Activated naive CD8-positive, alpha-beta T cell treated with anti-CD3 and anti-CD28 coated beads, Interleukin-2, amount 50 U/mL, for 16 hours (primary cell): ENCODE measurements around the gene TRAK1.

Experiments used
- DNase-seq: peaks from one replicate; pipeline ENCODE4 v3.0.0-alpha.2; 2020; ENCODE audit warnings: low read depth, low spot score

Gene TRAK1

DNA sequence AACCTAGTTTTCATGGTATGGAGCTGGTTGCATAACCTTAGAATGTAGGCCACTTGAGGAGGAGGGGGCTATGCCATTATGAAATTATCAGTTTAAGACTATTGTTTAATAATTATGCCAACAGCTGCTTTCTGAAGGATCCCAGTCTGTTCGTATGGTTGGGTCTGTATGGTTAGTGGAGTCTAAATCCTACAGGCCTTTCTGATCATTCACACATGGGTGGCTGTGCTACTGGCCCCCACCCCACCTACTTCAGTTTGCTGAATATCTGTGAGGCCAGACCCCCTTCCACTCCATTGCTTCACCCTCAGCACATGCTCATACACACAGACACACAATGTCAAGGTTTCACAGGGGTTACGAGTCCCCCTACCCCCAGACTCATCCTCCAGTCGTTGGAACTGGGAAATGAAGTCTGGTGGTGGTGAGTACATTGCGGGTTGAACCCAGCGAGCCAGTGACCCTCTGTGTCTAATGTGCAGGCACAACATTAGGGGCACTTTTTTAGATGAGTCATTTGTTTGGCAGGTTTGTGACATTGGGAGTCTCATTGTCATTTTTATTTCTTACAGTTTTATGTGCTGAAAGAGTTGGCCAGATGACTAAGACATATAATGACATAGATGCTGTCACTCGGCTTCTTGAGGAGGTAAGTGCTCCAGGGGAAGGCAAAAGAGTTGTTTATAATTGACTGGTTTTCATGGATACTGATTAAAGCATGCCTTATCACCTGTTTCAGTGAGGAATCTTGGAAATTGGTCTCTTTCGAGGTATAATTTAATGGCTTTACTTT, 85.3 kb downstream of the TRAK1 start:
- DNase-seq: no peak

DNA sequence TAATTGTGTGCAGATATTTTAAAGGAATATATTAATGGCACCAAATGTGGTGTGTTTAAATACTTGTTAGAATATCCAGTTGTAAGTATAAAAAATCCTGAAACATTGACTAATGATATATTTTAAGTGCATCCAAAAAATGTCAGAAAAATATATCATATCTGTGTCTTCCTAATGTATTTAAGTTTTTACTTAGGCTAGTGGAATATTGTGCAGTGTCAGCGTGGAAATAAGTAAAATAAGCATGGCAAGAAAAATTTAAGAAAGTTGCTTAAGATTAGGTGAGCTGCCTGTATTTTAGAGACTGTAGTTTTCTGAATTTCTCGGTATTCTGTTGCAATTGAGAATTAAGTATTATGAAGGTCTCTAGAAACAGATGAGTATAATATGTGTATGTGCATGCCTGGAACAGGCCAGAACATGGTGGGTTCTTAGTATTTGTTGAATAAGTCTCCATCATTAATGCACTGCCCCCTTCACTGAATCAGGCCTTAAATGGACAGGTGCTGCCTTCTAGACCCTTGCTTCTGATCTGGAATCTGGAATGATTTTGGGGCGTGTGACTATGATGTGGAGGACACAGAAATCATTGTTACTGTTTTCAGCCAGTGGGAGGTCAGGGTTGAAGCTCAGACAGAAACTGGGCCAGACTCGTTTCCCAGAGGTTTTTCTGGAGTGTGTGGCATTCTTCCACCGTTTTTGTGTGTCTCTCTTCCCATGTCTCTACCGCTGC, 86.1 kb downstream of the TRAK1 start:
- no peak for DNase-seq

DNA sequence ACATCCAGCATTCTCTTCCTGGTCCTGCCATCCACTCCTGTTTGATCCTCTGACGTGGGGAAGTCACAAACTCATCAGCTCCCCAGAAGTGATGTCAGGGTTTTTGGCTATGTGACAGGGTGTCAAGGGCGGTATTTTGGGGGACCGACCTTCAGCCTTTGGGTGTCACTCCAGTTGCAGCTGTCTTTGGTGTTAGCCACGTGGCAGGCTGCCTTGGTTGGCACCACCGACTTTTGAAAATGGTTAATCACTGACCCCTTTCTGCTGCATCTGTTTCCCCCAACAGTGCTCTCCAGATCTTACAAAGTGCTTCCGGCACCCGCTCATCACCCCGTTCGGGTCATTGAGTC, 86.6 kb downstream of the TRAK1 start:
- DNase-seq: no peak

DNA sequence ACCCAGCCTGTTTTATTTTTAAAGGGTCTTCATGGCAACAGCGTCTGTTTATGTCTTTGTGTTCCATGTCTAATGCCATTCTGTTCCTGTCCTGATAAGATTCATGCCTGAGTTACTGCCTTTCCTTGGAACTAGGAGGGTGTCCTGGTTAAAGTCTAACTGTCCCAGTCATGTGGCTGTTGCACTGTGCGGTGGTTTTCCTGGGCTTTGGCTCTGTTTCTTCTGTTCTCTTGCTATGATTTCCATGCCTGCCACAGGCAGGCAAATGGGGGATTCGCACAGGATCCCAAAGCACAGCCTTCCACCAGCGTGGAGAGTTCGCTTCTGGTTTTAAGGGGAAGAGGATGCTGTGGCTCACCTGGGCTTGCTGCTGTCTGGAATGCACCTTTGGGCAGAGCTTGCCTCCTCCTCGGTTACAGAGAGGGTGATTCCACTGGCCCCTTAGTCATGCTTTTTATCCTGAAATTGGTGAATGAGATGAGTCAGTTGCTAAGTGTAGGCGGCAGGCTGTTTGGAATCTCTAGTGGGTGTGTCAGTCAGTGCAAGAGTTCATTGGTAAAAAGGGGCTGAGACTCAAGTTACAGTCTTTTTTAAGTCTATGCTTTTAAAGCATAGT, 88.1 kb downstream of the TRAK1 start:
- no peak for DNase-seq

DNA sequence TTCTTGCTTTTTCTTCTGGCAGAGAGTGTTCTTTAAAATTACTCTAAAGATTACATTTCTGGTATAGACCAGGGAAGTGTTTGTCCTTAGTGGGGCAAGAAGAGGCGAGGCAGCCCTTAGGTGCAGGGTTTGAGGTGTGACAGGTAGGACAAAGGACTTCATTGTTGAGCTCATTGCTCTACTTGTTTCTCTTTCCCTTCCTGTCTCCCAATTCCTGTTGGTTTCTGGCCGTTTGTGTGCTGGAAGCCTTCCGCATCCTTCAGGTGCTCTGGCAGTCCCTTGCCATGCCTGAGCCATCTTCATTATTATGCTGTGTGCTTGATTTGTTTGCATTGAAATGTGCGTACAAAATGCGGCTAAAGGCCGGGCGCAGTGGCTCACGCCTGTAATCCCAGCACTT, 89.7 kb downstream of the TRAK1 start:
- no peak for DNase-seq

DNA sequence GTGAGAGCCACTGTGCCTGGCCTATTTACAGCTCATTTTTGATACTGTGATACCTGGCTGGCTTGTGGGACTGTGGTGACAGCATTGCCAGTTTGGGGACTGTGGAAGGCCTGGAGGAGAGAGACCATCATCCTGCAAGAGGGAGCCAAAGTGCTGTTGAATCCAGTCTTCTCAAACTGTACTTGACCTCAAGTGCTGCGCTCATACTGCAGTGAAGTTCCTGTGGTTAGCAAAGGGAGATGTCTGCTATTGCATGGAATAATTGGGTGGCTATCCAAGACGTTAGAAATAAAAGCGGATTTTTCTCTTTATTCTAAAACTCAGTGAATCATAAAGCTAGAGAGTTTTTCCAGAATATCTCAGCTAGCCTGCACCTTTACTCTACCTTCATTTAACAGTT, 91.4 kb downstream of the TRAK1 start:
- DNase-seq: no peak

DNA sequence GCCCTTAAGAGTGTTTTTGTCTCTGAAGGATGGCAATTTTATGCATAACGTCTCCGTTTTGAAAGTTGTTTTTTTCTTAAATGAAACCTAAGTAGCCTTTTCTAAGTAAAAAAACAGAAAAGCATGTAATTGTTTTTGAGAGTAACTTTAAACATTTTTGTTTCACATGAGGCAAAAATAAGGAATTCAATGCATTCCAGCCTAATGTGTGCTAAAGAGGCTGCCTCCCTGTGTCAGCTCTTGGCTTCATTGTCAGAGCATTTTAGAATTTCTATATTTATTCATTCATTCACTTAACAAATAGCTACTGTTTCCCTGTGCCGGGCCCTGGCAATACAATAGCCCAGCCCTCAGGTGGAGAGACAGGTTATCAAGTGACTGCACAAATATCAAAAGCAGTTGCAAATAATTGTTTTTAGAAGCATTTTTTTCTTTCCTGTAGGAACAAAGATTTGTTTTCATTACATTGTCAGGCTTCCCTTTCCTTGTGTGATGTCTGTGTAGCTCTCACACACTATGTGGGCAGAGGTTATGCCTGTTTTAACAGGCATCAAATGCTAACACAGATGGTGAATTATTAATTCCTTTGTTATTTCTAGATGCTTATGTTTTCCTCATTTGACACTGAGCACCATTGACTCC, 93.0 kb downstream of the TRAK1 start:
- DNase-seq: no peak

DNA sequence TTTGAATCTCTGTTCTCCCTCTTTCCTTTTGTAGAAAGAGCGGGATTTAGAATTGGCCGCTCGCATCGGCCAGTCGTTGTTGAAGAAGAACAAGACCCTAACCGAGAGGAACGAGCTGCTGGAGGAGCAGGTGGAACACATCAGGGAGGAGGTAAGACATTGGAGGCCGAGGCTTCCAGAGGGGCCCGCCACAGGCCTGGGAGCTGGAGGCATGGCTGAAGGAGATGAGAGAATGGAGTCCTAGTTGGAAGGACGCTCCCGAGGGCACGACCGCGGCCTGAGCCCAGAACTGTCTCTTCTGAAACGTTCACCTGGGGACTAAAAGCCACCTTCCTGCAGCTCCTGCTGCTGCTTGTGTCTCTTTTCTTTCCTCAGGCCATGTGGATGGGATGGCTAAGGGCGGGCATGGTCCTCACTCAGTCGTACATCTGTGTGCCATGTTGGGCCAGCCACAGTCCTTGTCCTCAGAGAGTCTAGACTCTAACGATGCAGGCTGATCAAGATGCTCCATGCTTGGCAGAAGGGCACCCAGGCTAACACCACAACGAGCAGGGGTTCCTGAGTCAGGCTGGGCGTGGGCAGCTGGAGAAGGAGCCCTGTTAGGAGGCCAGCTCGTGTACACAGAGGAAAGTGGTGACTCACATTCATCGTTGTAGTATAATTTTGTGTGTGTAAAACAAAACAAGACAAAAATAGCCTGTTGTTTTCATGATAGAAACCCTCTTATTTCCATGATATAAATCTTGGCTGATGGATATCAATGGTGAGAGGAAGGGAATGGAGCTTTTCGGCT, 93.7 kb downstream of the TRAK1 start:
- no peak for DNase-seq

DNA sequence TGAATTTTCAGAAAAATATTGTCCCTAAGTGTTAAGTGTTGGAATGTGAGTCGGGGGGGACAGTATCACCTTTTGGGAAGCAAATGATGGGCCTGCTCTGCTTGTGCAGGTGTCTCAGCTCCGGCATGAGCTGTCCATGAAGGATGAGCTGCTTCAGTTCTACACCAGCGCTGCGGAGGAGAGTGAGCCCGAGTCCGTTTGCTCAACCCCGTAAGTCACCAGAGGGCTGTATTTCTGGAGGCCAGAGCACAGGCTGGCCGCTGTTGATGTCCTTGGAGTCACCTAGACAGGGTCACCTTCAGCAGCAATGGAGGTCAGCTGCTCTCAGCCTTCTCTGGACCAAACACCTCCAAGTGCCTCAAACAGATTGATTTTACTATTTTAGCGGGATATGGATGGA, 96.8 kb downstream of the TRAK1 start:
- no peak for DNase-seq

DNA sequence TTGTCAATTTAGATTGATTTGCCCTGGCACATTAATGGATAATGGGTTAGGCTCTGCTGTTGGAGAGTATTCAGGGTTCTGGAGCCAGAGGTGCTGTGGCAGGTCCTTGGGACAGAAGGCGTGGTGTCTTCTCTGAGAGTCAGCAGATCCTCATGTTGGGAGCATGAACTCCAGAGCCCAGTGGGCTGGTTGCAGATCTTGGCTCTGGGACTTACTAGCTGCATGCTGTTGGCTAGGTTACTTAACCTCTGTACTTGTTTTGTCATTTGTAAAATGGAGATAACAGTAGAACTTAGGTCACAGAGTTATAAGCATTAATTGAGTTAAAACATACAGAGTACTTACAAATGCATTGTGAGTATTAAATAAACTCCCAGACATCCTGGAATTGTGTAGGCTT, 97.2 kb downstream of the TRAK1 start:
- no peak for DNase-seq

DNA sequence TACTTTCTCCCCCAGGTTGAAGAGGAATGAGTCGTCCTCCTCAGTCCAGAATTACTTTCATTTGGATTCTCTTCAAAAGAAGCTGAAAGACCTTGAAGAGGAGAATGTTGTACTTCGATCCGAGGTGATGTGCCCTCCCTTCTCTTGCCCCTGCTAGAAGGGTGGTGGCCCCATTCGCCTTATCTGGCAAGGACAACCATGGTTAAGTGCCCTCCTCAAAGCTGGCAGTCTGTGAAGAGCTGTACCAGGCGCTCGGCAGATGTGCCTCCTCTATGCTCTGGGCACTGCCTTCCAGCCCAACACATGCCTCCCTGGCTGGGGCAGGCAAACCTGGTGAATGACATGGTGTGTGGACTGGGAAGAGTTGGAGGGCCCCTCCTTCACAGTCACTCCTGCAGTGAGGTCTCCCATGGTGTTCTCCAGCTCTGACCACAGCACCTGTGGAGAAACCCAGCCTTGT, 97.9 kb downstream of the TRAK1 start:
- DNase-seq: no peak

DNA sequence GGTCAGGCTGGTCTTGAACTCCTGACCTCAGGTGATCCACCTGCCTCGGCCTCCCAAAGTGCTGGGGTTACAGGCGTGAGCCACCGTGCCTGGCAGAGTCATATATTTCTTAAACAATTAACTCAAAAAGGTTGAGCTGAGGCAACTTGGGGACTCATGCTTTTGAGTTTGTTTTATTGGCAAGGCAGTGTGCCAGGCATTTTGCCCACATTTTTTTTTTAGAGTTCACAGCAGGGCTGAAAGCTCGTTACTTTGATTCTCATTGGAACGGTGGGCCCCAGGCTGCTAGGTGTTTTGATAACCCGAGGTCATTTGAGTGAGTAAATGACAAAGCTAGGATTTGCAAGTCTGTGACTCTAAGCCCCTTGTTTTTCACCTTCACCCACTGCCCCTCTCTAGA, 98.6 kb downstream of the TRAK1 start:
- no peak for DNase-seq

DNA sequence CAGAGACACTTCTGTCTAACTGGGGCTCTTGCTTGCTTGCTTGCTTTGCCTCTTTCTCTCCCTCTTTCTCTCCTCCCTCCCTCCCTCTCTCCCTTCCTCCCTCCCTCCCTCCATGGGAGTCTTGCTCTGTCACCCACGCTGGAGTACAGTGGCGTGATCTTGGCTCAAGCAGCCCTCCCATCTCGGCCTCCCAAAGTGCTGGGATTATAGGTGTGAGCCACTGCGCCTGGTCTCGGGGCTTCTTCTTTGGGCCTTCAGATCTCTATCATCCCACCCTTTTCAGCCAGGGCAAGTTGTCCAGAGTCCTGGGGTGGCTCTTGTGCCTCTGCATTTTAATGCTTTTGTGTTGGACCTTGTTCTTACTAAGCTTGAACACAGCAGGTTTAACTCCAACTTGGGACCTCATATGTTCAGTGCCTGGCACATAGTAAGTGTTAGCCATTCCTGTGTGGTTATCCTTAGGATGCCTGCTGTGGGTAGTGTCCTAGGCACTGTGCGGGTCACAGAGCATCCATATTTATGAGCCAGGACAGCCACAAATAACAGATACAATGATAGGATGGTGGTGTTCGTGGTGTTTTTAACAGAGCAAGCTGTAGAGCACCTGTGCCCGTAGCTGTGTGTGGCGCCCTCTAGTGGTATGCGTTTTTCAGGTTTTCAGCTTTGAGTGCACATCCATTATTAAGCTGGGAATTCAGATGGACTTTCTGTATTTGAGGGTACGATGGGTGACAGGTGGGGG, 99.7 kb downstream of the TRAK1 start:
- peak; percentile 43 for DNase-seq

DNA sequence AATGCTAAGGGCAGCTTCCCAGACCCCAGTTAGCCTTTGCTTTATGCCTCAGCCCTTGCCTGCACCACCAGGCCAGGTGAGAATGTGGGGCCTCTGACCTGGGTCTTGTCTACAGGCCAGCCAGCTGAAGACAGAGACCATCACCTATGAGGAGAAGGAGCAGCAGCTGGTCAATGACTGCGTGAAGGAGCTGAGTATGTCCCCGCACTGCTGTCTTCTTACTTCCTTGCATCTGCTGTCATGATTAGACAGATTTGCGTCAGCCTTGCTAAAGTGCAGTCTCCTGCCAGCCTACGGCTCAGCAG, 100.2 kb downstream of the TRAK1 start:
- no peak for DNase-seq

DNA sequence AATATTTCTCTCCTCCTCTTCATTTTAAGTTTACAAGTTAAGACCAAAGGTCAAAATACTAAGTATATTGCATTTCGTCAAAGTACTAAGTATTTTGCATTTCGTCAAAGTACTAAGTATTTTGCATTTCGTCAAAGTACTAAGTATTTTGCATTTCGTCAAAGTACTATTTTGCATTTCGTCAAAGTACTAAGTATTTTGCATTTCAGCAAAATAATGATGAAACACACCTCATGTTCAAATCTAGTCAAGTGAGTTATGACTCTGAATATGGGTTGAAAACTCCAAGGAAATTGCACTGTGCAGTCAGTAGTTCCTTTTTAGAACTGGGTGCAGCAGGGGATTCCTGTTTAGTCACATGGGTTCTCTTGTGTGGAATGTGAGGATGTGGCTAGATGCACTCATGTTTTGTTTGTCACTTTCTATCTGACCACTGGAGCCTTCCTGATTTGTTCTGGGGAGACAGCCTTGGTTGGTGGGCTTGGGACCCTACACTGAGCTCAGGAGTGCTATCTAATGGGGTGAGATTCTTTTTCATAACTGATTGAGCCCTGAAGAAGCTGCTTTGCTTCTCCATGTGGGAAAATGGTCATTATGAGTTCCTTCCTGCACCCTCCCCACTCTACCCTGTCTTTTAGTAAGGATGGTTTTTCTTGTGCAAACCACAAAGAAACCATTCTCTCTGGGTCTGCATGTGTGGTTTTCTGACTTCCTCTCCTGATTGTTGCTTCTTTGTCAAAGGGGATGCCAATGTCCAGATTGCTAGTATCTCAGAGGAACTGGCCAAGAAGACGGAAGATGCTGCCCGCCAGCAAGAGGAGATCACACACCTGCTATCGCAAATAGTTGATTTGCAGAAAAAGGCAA, 101.4 kb downstream of the TRAK1 start:
- no peak for DNase-seq

DNA sequence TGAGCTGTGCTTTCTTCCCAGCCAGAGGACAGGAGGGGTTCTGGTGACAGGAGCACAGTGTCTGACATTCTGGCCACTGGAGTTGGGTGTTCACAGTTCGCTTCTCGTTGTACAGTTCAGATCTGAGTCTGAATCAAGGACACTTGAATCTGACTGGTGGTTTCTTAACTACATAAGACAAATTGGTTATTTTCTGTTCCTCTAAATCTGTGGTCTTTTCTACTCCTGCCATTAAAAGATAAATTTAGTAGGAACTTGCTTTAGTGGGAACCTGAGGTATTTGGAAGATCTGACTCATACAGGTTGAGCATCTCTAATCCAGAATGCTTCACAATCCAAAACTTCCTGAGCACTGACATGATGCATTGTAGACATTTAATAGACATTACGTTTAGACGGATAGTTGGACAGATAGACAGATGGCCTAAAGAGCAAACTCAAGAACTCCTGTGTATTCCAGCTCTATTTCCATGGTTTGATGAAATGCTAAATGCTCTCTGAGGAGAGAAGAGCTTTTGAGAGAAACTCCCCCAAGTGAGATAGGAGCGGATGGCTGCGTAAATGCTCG, 103.9 kb downstream of the TRAK1 start:
- no peak for DNase-seq

DNA sequence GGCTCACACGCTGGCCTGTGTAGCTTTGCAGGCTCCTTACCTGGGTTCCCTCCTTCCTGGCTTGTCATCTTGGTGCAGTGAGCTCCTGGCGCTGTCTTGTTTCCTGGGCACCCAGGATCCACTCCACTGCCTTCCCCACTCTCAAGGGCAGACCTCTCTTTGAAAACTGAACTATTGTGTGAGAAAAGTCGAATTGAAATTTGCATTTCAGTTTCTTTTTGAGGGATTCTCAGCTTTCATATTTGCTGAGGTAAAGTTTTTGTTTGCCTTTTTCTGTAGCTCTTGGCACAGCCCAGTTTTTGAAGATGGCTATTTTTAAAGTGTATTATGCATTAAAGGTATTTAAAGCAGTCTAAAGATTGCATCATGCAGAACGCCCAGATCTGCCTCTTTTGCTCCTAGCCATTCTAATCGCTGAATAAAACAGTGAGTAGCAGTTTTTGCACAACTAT, 104.7 kb downstream of the TRAK1 start:
- DNase-seq: no peak

DNA sequence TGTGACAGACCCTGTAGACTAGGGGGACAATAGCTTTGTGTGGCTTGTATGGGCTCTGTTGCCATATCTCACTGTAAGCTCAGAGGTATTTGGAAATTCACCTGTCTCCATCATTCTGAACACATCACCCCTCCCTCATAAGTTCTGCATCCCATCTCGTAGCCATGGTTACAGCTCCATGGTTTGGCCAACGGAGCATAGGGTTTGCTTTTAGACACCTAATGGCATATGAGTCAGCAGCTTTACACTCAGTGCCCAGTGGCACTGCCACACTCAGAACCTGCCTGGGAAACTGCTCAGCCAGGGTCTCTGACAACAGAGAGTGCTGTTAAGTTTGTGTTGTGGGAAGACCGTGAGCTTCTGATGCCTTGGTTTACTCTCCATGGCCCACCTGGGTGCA, 107.6 kb downstream of the TRAK1 start:
- DNase-seq: no peak

DNA sequence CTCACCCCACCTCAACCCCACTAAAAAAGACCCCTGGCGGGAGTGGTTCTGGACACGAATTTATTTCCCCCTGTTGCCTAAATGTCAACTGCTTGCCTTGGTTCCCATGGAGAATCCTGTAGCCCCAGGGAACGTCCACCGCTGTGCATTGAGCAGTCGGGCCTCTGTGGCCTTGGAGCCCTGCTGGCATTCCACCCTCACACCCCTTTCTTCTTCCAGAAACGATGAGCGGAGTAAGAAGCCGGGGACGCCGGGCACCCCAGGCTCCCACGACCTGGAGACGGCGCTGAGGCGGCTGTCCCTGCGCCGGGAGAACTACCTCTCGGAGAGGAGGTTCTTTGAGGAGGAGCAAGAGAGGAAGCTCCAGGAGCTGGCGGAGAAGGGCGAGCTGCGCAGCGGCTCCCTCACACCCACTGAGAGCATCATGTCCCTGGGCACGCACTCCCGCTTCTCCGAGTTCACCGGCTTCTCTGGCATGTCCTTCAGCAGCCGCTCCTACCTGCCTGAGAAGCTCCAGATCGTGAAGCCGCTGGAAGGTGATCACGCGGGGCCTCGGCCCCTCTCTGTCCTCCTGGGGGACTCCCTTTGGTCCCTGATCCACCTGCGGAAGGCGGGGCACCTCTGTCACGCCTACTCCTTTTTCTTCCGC, 111.2 kb downstream of the TRAK1 start:
- no peak for DNase-seq
